ENCODE measurements around the gene KIF1A.

Gene KIF1A

GRCh38 chr2:240819858-240820606 is at the start of gene KIF1A:
TSS of gene KIF1A (minus strand) at chr2:240820219. CDS start at chr2:240797752, 22,467 bp downstream.
- DNase-seq: peak in 1 of 2 experiments; percentile 32

DNA sequence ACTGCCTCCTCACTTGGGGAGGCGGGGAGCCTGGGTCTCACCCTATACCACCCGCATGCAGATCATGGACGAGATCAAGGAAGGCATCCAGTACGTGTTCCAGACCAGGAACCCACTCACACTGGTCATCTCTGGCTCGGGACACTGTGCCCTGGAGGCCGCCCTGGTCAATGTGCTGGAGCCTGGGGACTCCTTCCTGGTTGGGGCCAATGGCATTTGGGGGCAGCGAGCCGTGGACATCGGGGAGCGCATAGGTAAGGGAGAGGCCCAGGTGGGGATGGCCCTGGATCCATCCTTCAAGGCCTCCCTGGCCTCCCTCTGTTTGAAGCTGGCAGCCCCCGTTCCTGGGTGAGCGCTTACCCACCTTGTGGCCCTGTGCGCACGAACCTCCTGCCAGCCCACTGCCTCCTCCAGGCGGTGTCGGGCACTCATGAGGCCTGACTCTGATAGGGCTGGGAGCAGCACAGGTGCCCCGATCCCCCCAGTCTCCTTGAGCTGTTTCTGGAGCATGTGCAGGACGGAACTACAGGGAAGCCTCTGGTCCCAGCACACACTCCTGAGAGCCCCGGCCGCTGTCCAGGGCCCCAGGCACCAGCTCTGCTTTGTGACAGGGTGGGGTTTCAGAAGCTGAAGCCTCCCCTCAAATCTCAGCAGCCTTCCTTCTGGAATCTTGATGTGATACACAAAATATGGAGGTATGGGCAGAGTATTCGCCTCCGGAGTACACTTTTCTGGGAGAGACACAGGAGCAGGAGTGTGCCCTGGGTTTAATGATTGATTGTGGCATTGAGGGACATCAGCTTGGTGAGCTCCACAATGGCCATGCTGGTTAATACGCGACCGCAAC is 49.3 kb upstream of the KIF1A start:
- DNase-seq: no peak

DNA sequence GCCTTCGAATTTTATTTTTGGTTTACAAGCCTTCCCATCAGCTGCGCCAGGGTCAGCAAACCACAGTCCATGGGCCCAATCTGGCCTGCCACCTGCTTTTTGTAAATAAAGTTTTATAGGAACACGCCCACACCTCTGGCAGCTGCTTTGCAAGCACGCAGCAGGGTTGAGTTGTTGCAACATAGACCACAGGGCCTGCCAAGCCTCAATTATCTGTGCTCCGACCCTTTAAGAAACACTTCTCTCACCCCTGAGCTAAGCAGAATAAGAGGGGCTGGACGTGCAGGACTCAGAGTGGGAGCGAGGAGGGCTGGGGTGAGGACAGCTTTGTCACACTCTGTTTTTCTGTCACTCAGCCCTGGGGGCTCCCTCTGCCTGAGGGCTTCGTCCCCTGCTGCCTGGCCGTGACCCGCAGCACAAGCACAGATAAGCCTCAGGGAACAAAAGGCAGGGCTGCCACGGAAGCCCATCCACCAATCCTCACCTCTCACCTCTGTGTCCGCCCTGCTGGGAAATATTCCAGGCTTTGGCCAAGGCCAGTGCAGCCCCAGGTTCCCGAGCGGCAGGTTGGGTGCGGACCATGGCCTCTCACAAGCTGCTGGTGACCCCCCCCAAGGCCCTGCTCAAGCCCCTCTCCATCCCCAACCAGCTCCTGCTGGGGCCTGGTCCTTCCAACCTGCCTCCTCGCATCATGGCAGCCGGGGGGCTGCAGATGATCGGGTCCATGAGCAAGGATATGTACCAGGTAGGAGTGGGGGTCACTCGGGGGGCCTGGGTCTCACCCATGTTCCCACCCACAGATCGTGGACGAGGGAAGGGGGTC is 48.5 kb upstream of the KIF1A start, which contains the start of gene AGXT:
AGXT (plus strand) TSS at position 539 of the 823 bp plus-strand sequence; CDS start at position 581, 42 bp downstream.
- no peak for DNase-seq

DNA sequence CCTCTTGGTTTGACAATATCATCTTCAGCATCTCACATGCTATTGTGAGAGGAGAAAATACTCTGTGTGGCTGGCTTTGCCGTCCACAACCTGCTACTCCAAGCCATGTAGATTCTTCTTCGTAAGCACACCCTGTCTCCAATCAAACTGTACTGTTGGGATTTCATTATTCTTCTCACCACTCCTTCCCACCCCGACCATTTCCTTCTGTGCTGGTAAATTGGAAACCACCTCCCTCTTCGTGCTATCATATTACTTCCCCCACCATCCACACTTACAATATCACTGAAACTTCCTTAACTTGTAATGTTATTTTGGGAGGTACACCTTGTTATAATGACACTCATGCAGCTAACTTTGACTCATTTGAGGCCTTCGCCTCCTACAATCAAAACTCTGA is 45.4 kb upstream of the KIF1A start:
- DNase-seq: no peak

- DNase-seq: no peak
Observed at GRCh38 chr2:240864475-240864874, 44.5 kb upstream of the KIF1A start.

DNA sequence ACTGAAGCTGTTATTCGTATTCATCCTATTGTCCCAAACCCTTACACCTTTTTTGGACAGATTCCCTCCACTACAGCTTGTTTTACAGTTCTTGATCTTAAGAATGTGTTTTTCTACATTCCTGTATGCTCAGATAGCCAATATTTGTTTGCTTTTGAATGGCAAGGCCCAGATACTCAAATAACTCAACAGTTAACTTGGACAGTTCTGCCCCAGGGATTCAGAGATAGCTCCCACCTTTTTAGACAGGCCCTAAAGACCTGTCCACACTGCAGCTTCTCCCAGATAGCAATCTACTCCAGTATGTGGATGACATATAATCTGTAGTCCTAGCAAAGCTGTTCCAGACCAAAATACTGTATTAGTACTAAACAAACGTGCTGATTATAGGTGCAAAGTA is 41.5 kb upstream of the KIF1A start:
- no peak for DNase-seq

- DNase-seq: no peak
Observed at GRCh38 chr2:240858871-240859270, 38.9 kb upstream of the KIF1A start.

DNA sequence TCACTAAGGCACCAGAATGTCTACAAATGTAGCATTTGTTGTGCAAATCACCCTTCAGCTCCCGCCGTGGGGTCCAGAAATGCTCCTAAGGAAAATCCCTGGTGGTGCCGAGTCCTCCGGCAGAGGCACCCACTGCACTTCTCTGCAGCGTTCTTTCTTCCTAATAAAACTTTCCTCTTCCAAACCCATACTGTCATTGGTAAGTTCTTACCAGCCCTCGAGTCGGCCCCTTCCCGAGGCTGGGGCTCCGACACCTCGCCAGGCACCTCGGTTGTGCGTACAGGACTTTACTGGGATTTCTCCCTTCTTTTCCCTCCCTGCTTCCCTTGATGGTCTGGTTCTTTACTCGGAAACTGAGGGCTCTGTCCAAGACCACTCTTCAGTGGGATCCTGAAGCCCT is 38.3 kb upstream of the KIF1A start:
- no peak for DNase-seq

DNA sequence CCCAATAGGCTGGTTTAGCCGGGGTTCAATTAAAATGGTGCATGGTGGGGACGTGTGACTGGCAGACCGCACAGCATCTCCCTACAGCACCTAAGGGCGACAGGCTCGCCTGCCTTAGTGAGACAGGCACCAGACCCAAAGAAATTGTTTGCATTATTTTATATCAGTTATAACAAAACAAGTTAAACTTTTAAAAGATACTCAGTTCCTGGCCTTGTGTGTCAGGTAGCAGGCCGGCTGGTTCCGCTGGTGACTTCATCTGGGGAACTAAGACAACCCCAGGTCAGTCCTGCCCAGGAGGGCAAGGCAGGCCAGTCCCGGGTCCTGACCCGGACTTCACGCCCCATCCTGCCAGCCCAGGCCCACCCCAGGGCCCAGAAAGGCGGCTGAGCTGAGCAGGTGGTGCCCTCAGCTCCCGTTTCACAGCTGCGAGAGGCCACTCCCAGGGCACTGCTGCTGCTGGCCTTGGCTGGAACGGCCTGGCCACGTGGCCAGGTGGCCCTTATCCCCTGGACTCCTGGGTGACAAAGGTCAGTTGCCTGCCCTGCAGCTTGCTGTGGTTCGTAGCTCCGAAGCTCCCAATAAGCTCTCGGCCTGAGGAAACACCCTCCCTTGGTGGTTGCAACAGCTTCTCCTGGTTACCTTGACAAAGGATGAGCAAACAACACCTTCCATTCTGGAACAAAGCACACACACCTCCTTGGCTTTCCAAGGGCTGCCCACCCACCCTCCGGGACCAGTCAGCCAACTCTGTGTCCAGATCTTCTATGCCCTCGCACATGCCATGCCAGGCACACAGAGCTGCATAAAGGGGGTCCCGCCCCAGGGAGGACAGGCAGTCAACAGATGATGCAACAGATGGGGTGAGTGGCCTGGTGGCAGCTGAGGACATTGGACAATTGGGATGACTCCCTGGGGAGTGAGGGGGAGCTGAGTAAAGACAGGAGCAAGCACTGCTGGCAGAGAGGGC is 37.3 kb upstream of the KIF1A start:
- no peak for DNase-seq

- DNase-seq: no peak
Observed at GRCh38 chr2:240856151-240856980, 36.3 kb upstream of the KIF1A start.

GRCh38 chr2:240855670-240856069 is 35.7 kb upstream of the KIF1A start:
- DNase-seq: no peak

DNA sequence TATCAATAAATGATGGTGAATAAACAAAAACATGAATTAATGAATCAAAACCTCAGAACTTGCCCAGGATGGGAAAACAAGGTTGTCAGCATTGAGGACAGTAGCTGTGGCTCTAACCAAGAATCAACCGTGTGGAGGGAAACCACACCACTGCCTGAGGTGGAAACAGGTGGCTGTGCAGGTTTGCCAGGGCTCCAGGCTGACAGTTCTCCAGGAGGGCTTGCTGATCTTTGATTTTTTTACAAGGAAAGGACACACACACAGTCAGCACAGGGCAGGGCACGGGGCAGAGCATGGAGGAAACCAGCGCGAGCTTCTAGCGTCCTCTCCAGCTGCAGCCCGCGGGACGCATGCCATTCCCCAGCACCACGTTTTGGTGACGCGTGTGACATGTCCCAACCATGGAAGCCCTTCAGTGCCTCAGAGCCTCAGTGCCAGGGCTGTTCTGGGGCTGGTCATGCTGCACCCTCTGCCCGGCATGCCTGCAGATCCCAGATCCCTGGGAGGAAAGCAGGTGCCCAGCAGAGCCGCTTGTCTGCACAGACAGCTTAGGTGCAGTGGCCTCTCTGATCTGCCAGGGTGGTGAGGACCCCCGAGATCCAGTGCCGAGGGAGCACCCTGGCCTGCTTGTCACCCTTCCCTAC is 32.8 kb upstream of the KIF1A start:
- DNase-seq: no peak

- peak; percentile 68 to 84 for DNase-seq
Observed at GRCh38 chr2:240851078-240851991, 31.3 kb upstream of the KIF1A start.

GRCh38 chr2:240850756-240851077 is 30.7 kb upstream of the KIF1A start:
- DNase-seq: no peak

- no peak for DNase-seq
Observed at GRCh38 chr2:240850026-240850425, 30.0 kb upstream of the KIF1A start.

GRCh38 chr2:240848900-240849680 is 29.1 kb upstream of the KIF1A start:
- no peak for DNase-seq

GRCh38 chr2:240847817-240848216 is 27.8 kb upstream of the KIF1A start:
- no peak for DNase-seq

DNA sequence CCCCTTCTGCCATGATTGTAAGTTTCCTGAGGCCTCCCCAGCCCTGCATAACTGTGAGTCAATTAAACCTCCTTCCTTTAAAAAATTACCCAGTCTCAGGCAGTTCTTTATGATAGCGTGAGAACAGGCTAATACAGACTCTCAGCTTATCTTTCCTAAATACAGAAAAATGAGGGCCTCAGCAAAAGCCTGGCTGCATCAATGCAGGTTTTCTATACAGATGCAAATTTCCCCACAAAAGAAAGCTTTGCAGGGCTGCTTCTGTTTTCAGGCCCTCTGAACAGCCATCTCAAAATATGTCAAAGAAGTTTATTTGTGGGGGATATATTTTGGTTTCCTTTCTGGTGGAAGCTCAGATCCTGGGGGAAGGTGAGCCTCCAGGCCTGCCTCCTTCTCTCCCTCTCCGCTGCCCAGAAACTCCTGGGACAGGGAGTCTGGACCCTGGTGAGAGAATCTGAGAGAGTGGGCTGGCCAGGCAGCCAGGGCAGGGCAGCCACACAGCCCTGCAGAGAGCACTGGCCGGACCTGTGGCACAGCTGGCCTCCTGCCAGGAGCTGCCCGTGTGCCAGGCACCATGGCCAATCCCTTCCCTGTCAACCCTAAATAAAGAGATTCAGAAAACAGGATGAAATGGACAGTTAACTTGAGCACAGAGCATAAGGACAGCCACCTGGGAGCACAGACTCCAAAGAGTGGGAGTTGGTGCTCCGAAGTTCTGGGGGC is 27.0 kb upstream of the KIF1A start:
- DNase-seq: no peak
